Small intestine (tissue), 7 donors: Measurements from ENCODE around the gene SLC44A2. TPM values are rescaled to one million over a fixed set of nuclear protein-coding genes. Genes with fewer than 3 reads are reported as not detected.
"Not testable (repeated sequence)": the region's sequence is repeated elsewhere in the genome, so short reads cannot be mapped to it uniquely, and the experiment has no call there.

Experiments used
- DNase-seq, 2 donors: peaks; one replicate each; pipeline versions ENCODE4 v3.0.0 to v3.0.0-alpha.2; 2013
- FAIRE-seq: peaks from 2 replicates; lab custom pipeline; 2012; peaks lifted over from hg19 to GRCh38; lab: Jason Lieb, UNC
- H3K27ac ChIP-seq, 3 donors: one replicate each; pipeline ENCODE4 v1.5.1; 2013; ENCODE audit warnings: low read length in 2 of 3, mild to moderate bottlenecking in 2 of 3, control low read depth in 1 of 3, inconsistent platforms in 1 of 3, low read depth in 1 of 3, moderate library complexity in 1 of 3
- H3K27me3 ChIP-seq, 3 donors: one replicate each; pipeline ENCODE4 v1.6.1; 2013; ENCODE audit warnings: low read length in 3 of 3, inconsistent platforms in 1 of 3; ENCODE audit not compliant: control insufficient read depth in 3 of 3, insufficient read depth in 3 of 3
- H3K36me3 ChIP-seq, 3 donors: one replicate each; pipeline ENCODE4 v1.6.1; 2013; ENCODE audit warnings: low read length in 3 of 3, inconsistent platforms in 1 of 3, low read depth in 1 of 3, mild to moderate bottlenecking in 1 of 3, moderate library complexity in 1 of 3; ENCODE audit not compliant: control insufficient read depth in 3 of 3, insufficient read depth in 2 of 3
- H3K4me1 ChIP-seq, 3 donors: one replicate each; pipeline ENCODE4 v1.6.1; 2013; ENCODE audit warnings: low read length in 2 of 3, inconsistent platforms in 1 of 3, low read depth in 1 of 3, mild to moderate bottlenecking in 1 of 3, moderate library complexity in 1 of 3; ENCODE audit not compliant: control insufficient read depth in 3 of 3, insufficient read depth in 2 of 3
- H3K4me3 ChIP-seq, 3 donors: one replicate each; pipeline ENCODE4 v1.5.1; 2013; ENCODE audit warnings: low read length in 3 of 3, control low read depth in 1 of 3, inconsistent platforms in 1 of 3, low read depth in 1 of 3, mild to moderate bottlenecking in 1 of 3, moderate library complexity in 1 of 3
- H3K9me3 ChIP-seq, 2 donors: one replicate each; pipeline ENCODE4 v1.6.1; 2013; ENCODE audit warnings: low read depth in 1 of 2, low read length in 1 of 2; ENCODE audit not compliant: control insufficient read depth in 2 of 2, insufficient read depth in 1 of 2
- WGBS, 3 donors: extraction: QIAGEN DNeasy Blood & Tissue Kit; methylation state at CpG; one replicate each; pipeline ENCODE4 v1.1.7; 2013; 5-methylcytosine and 5-hydroxymethylcytosine counted together
- polyA plus RNA-seq, 4 donors: library from polyadenylated mRNA; stranded (reverse) in 3 of 4; unstranded in 1 of 4; fragments of 200-250 nt in 3 of 4; fragments of 120-200 nt in 1 of 4; gene quantifications; one replicate each; pipeline versions ENCODE4 v1.2.1 to v1.2.3, GENCODE V29; 2013
- donor health status: healthy with polysubstance abuse.
- donor health status: control.
- donor health status: control.
- donor health status: Bipolar disorder and iron deficiency.
- donor health status: healthy.

SLC44A2 gene
- polyA plus RNA-seq, 4 donors = 5.7 to 41.6 (median 19.0) TPM

- Histone ChIP-seq H3K27ac (peak overlapping the region; percentile 35 to 97 (median 63)), H3K4me1 (peaks cover 4 to 35% (median 6%) of the 10 kb centered on the region in 3 donors), H3K4me3 (peak overlapping the region; percentile 88 to 94 (median 94)), H3K36me3 (peaks cover 0 to 32% (median 0%) of the 10 kb centered on the region in 3 donors), H3K27me3 (no peaks in the 10 kb centered on the region), H3K9me3 (no peaks in the 10 kb centered on the region)
- FAIRE-seq = no peak
- WGBS, 3 donors = 1 to 3% (median 3%) methylated on average over 16 of the region's 16 CpGs
- peak; percentile 42 to 53 for DNase-seq
Observed at GRCh38 chr19:10655457-10656312, 30.3 kb downstream of the SLC44A2 start.

- no peaks in the 10 kb centered on the region for H3K27me3 ChIP-seq
- DNase-seq = no peak
- H3K27ac ChIP-seq = no peak overlapping the region
- peaks cover 2 to 45% (median 2%) of the 10 kb centered on the region in 3 donors for H3K36me3 ChIP-seq
- no peak for FAIRE-seq
- WGBS, 3 donors = 81 to 85% (median 81%) methylated on average over 5 of the region's 5 CpGs
- H3K9me3 ChIP-seq = no peaks in the 10 kb centered on the region
- no peak overlapping the region for H3K4me3 ChIP-seq
- peaks cover 6 to 23% (median 6%) of the 10 kb centered on the region in 3 donors for H3K4me1 ChIP-seq
Observed at GRCh38 chr19:10660346-10660745, 35.0 kb downstream of the SLC44A2 start.

GRCh38 chr19:10661946-10662345 lies 36.6 kb downstream of the SLC44A2 start:
- peaks cover 0 to 12% (median 2%) of the 10 kb centered on the region in 3 donors for H3K4me1 ChIP-seq

GRCh38 chr19:10662384-10663251 lies 37.3 kb downstream of the SLC44A2 start:
- no peaks in the 10 kb centered on the region for H3K9me3 ChIP-seq
- H3K4me1 ChIP-seq = peaks cover 0 to 12% (median 2%) of the 10 kb centered on the region in 3 donors
- FAIRE-seq = no peak
- peaks cover 2 to 52% (median 3%) of the 10 kb centered on the region in 3 donors for H3K36me3 ChIP-seq
- no peak overlapping the region for H3K4me3 ChIP-seq
- no peaks in the 10 kb centered on the region for H3K27me3 ChIP-seq
- H3K27ac ChIP-seq = no peak overlapping the region
- WGBS, 3 donors = 52 to 53% (median 53%) methylated on average over 14 of the region's 14 CpGs
- no peak for DNase-seq

More at GRCh38 chr19:10661946-10662345, 36.6 kb downstream of the SLC44A2 start:
- Histone ChIP-seq H3K4me3 (no peak overlapping the region), H3K9me3 (no peaks in the 10 kb centered on the region), H3K27me3 (no peaks in the 10 kb centered on the region), H3K27ac (no peak overlapping the region), H3K36me3 (peaks cover 2 to 52% (median 2%) of the 10 kb centered on the region in 3 donors)
- WGBS, 3 donors = 33 to 74% (median 43%) methylated on average over 1 of the region's 1 CpG
- DNase-seq = no peak
- no peak for FAIRE-seq

GRCh38 chr19:10663252-10663563 lies 37.9 kb downstream of the SLC44A2 start:
- not testable (repeated sequence) for H3K9me3 ChIP-seq, H3K27me3 ChIP-seq, FAIRE-seq, DNase-seq, H3K27ac ChIP-seq, H3K4me3 ChIP-seq
- Histone ChIP-seq H3K36me3 (peaks cover 2 to 54% (median 5%) of the 10 kb centered on the region in 3 donors), H3K4me1 (peaks cover 0 to 12% (median 2%) of the 10 kb centered on the region in 3 donors)
- 72 to 86% (median 81%) methylated on average over 15 to 16 of the region's 16 CpGs for WGBS, 3 donors

- Histone ChIP-seq H3K27ac (no peak overlapping the region), H3K4me3 (no peak overlapping the region), H3K27me3 (no peaks in the 10 kb centered on the region), H3K36me3 (peaks cover 5 to 54% (median 6%) of the 10 kb centered on the region in 3 donors), H3K4me1 (no peaks in the 10 kb centered on the region), H3K9me3 (no peaks in the 10 kb centered on the region)
- WGBS, 3 donors = 55 to 65% (median 65%) methylated on average over 6 of the region's 6 CpGs
- DNase-seq = no peak
- FAIRE-seq = no peak
Observed at GRCh38 chr19:10667867-10668266, 42.5 kb downstream of the SLC44A2 start.

- Histone ChIP-seq H3K9me3 (no peaks in the 10 kb centered on the region), H3K4me3 (no peak overlapping the region), H3K27me3 (no peaks in the 10 kb centered on the region), H3K4me1 (no peaks in the 10 kb centered on the region), H3K36me3 (peaks cover 5 to 62% (median 6%) of the 10 kb centered on the region in 3 donors), H3K27ac (no peak overlapping the region)
- WGBS, 3 donors = 68 to 73% (median 72%) methylated on average over 6 of the region's 6 CpGs
- FAIRE-seq (no peak), DNase-seq (no peak)
Observed at GRCh38 chr19:10669246-10669645, 43.9 kb downstream of the SLC44A2 start.

- FAIRE-seq (no peak), DNase-seq (no peak)
- Histone ChIP-seq H3K36me3 (peaks cover 5 to 72% (median 6%) of the 10 kb centered on the region in 3 donors), H3K4me3 (no peak overlapping the region), H3K4me1 (no peaks in the 10 kb centered on the region), H3K9me3 (no peaks in the 10 kb centered on the region), H3K27ac (no peak overlapping the region), H3K27me3 (no peaks in the 10 kb centered on the region)
- 73 to 92% (median 88%) methylated on average over 1 of the region's 1 CpG for WGBS, 3 donors
Observed at GRCh38 chr19:10670182-10670581, 44.8 kb downstream of the SLC44A2 start.
